Activated CD8-positive, alpha-beta memory T cell treated with anti-CD3 and anti-CD28 coated beads for 48 hours (primary cell): ENCODE data around the gene KLHL30.

Experiments
- DNase-seq, 3 experiments: peaks; one replicate each; pipeline ENCODE4 v3.0.0-alpha.2; 2020; ENCODE audit warnings: low read depth in 2 of 3, low spot score in 2 of 3

The KLHL30 gene

GRCh38 chr2:238172439-238172838, 34.0 kb downstream of the KLHL30 start:
- no peak for DNase-seq

DNA sequence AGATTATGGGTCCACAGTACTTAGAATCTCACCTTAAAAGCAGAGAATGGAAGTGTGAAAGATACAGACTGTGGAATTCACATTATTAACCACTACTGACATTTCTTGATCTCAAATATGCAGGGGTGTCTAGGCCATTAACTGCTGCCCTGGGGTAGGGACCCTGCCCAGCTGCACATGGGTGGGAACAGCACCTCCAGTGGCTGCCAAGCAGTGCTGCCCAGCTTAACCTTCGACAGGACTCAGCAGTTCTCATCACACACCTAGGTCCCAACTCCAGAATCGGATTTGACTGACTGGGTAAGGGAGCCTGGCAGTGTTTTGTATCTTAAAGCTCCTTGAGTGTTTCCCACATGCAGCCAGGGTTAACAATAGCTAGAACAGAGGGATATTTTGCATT, 35.2 kb downstream of the KLHL30 start:
- no peak for DNase-seq

GRCh38 chr2:238174291-238174690, 35.8 kb downstream of the KLHL30 start:
- no peak for DNase-seq

GRCh38 chr2:238174701-238175100, 36.2 kb downstream of the KLHL30 start:
- no peak for DNase-seq

- DNase-seq: no peak
These were observed 38.1 kb downstream of the KLHL30 start for GRCh38 chr2:238176613-238177012.

- no peak for DNase-seq
These were observed 42.1 kb downstream of the KLHL30 start for GRCh38 chr2:238180554-238180953.

DNA sequence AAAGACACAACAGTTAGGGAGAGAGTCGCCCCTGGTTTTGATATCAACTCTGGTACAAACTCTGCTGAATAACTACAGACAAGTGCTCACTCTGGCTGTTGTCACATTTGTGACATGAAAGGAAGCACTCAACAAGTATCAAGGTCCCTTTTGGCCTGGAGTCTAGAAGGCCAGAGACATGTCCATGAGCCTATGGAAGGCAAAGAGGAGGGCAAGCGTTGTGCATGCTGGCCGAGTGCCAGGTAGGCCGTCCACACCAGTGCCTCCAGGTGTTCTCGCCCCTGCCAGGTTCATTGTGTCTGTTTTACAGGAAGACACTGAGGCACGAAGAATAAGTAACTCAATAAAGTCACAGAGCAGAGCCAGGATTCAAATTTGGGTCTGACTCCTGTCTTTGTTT, 43.9 kb downstream of the KLHL30 start:
- DNase-seq: no peak

DNA sequence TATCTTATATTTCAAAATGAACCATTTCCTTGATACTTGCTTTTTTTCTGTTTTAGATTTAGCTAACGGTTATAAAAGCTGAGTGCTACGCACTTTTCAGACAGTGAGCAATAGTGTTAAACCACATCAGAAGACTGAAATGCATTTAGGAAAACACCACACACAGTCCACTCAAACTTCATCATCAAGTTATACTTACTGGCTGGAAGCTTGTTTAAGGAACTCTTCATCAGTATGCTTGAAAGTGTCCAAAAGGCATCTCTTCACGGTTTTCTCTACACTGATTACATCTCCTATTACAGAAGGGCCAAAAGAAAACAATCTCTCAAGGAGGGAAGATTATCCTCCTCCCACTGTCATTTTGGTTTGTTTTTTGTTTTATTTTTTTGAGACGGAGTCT, 45.4 kb downstream of the KLHL30 start:
- DNase-seq: no peak

GRCh38 chr2:238187618-238188548, 49.4 kb downstream of the KLHL30 start:
- no peak for DNase-seq

DNA sequence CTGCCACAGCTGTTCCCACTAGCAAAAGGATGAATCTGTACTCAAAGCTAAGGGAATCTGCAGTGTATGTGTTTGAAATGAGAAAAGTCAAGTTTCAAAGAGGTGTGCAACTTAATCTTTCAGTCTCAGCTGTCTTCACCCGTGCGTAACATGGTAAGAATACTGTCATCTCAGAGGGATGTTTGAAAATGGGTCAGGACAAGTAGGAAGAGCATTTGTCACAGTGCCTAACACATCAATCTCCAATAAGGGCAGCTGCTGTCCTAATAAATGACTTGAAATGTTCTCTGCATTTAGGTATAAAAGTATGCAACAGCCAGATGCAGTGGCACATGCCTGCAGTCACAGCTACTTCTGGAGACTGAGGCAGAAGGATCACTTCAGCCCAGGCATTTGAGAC, 52.0 kb downstream of the KLHL30 start:
- no peak for DNase-seq
